GM21786 (cell line): ENCODE measurements around the gene DHRS1.

Experiments
- ATAC-seq: cut with Tn5 transposase; IDR thresholded peaks from one replicate; pipeline ENCODE4 v1.9.1; 2021; ENCODE audit not compliant: unreplicated experiment

The DHRS1 gene

GRCh38 chr14:24286996-24287395, 12.6 kb downstream of the DHRS1 start:
- no peak for ATAC-seq

GRCh38 chr14:24285351-24285750, 14.2 kb downstream of the DHRS1 start:
- ATAC-seq, result no peak

- ATAC-seq, result no peak
These were observed 15.0 kb downstream of the DHRS1 start for GRCh38 chr14:24284501-24285035.

GRCh38 chr14:24283796-24284460, 15.7 kb downstream of the DHRS1 start:
- ATAC-seq, result no peak

GRCh38 chr14:24282736-24283135, 16.8 kb downstream of the DHRS1 start:
- ATAC-seq, result no peak

- ATAC-seq, result no peak
These were observed 17.9 kb downstream of the DHRS1 start for GRCh38 chr14:24281636-24282035.

- ATAC-seq, result no peak
These were observed 18.7 kb downstream of the DHRS1 start for GRCh38 chr14:24280797-24281460.

GRCh38 chr14:24279301-24280186, 20.0 kb downstream of the DHRS1 start:
- ATAC-seq, result peak; percentile 81

GRCh38 chr14:24278424-24278823, 21.2 kb downstream of the DHRS1 start:
- no peak for ATAC-seq

GRCh38 chr14:24277606-24278321, 21.8 kb downstream of the DHRS1 start:
- no peak for ATAC-seq

GRCh38 chr14:24277071-24277470, 22.5 kb downstream of the DHRS1 start:
- no peak for ATAC-seq

- ATAC-seq, result peak; percentile 51
These were observed 25.5 kb downstream of the DHRS1 start for GRCh38 chr14:24274101-24274543.

- no peak for ATAC-seq
These were observed 26.1 kb downstream of the DHRS1 start for GRCh38 chr14:24273422-24273998.

GRCh38 chr14:24272467-24272866, 27.1 kb downstream of the DHRS1 start:
- no peak for ATAC-seq

- ATAC-seq, result no peak
These were observed 27.7 kb downstream of the DHRS1 start for GRCh38 chr14:24271834-24272263.

- peak; percentile 82 for ATAC-seq
These were observed 28.3 kb downstream of the DHRS1 start, which contains the start of gene RABGGTA for GRCh38 chr14:24271134-24271833. TSS of gene RABGGTA (minus strand) at chr14:24271597. CDS start at chr14:24271115, 482 bp downstream.

GRCh38 chr14:24270537-24271133, 28.9 kb downstream of the DHRS1 start:
- no peak for ATAC-seq

GRCh38 chr14:24269910-24270536, 29.6 kb downstream of the DHRS1 start:
- ATAC-seq, result no peak

- ATAC-seq, result no peak
These were observed 30.2 kb downstream of the DHRS1 start for GRCh38 chr14:24269368-24269767.
